ENCODE data around the gene SLC48A1.
A peak's percentile ranks its signal among the peaks of the same experiment; 100 is the strongest.

Gene SLC48A1

DNA sequence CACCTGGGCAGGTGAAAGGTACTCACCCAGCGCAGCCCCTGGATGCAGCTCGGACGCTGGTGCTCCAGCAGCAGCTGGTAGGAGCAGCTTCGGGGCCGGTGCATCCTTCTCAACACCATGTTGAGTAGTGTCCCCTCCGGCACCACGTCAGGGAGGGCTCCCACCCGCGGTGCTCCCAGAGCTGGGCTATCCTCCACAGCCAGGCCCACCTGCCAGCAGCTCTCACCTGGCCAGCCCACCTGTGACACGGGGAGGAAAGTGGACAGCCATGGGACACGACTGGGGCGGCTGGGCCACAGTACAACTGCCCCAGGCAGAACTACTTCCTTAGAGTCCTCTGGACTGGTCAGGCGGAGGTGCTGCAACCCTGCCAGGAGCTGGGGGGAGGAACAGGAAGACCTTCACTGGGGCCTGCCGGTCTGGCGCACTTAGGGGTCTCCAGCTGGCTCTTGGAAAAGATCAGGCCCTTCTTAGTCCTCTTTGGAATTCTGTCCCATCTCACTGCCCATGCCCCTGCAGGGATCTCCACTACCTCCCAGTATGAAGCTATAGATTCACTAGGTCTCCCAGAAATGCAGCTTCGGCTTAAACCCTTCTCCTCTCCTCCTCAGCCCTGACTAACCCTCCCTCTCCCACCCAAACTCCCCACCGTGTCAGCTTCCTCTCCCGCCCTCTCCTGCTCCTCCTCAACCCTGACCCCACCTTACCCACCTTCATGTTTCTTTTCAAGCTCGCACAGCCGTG, 15.0 kb upstream of the SLC48A1 start:
- DNase-seq (ENCODE audit: low read depth, low spot score): no peak
- ChIA-PET CTCF (interaction anchor here (0.6 to 14.3 kb wide), 12 partner anchors 15 to 165 kb away, joined by 3 to 349 read pairs (median 6); partner anchors contain the start of genes ENDOU and SLC48A1), POLR2A (interaction anchor here (0.6 to 1.5 kb wide), 7 partner anchors 10 to 23 kb away, joined by 3 to 5 read pairs (median 4); no protein-coding TSS in a partner anchor)
- TF ChIP-seq, protein P1, sequence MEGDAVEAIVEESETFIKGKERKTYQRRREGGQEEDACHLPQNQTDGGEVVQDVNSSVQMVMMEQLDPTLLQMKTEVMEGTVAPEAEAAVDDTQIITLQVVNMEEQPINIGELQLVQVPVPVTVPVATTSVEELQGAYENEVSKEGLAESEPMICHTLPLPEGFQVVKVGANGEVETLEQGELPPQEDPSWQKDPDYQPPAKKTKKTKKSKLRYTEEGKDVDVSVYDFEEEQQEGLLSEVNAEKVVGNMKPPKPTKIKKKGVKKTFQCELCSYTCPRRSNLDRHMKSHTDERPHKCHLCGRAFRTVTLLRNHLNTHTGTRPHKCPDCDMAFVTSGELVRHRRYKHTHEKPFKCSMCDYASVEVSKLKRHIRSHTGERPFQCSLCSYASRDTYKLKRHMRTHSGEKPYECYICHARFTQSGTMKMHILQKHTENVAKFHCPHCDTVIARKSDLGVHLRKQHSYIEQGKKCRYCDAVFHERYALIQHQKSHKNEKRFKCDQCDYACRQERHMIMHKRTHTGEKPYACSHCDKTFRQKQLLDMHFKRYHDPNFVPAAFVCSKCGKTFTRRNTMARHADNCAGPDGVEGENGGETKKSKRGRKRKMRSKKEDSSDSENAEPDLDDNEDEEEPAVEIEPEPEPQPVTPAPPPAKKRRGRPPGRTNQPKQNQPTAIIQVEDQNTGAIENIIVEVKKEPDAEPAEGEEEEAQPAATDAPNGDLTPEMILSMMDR (IDR thresholded peaks at IDR 0.05; ENCODE audit: insufficient read depth, low read length, missing control alignments): no peak
- peak overlapping the region; percentile 68 for H3K4me3 ChIP-seq (ENCODE audit: low read depth, low read length)

DNA sequence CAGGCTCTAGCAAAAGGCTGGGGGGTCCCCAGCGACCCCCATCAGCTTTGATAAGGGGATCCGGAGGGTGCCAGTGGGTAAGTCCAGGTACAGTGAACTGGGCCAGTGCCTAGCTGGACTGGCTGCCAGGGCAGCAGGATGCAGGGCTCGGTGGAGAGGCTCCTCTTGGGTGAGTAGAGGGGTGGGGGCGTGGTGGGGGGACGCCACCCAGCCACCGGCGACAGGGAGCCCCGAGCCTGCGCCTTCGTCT, 14.5 kb upstream of the SLC48A1 start:
- POLR2A ChIA-PET: interaction anchor here (0.7 to 1.5 kb wide), 6 partner anchors 9 to 19 kb away, joined by 3 to 5 read pairs (median 4); no protein-coding TSS in a partner anchor
- no peak for DNase-seq (ENCODE audit: low read depth, low spot score)
- CTCF ChIA-PET: interaction anchor here (0.6 to 14.3 kb wide), 12 partner anchors 15 to 166 kb away, joined by 3 to 349 read pairs (median 6); partner anchors contain the start of genes ENDOU and SLC48A1
- TF ChIP-seq, protein P1 (IDR thresholded peaks at IDR 0.05; ENCODE audit: insufficient read depth, low read length, missing control alignments): no peak
- H3K4me3 ChIP-seq (ENCODE audit: low read depth, low read length): peak overlapping the region; percentile 68

DNA sequence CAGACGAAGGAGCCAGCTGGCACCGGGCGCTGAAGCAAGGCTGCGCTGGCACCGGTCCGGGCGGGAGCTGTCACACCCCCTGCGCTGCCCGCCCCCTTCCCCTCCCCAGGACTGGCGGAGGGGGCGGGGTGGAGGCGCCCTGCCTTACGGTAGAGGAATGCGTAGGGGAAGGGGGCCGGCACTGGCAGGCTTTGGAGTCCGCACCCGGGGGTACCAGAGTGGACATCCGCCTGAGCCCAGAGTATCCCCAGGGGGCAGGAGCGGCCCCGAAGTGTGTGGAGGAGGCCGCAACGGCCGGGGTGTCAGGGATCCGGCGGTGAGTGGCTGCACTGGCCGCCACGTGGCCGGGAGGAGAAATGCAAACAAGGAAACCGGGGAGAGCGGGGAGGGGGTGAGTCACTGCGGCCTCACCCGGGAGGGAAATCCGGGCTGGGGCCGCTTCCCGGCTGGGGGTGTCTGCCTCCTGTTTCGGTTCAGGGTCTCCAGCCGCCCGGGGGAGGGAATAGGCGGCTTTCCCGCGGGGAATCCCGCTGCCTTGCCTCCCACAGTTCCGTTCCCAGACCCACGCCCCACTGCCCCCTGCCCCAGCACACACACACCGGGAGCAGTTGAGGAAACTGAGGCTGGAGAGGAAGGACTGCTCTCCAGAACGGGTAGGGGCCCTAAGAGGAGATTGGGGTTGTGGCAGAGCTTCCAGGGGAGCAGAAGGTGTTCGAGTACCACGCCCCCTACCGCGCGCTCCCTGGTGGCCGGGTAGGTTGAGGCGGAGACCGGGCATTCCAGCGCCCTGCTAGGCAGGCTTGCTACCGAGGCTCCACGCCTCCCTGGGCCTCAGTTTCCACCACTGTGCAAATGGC, 14.0 kb upstream of the SLC48A1 start, which contains the start of gene RAPGEF3:
Gene RAPGEF3, minus strand, starts transcription at position 47 of the 857 bp plus-strand sequence. CDS start 324 bp downstream, outside the sequence.
- CTCF ChIA-PET: interaction anchor here (0.6 to 14.3 kb wide), 13 partner anchors 15 to 166 kb away, joined by 3 to 349 read pairs (median 6); partner anchors contain the start of genes ENDOU and SLC48A1
- TF ChIP-seq, protein P1 (IDR thresholded peaks at IDR 0.05; ENCODE audit: insufficient read depth, low read length, missing control alignments): peak; percentile 71
- POLR2A ChIA-PET: interaction anchor here (0.9 to 1.5 kb wide), 5 partner anchors 9 to 18 kb away, joined by 3 to 5 read pairs (median 3); no protein-coding TSS in a partner anchor
- H3K4me3 ChIP-seq (ENCODE audit: low read depth, low read length): peak within 1 kb of the TSS; percentile 68
- no peak for DNase-seq (ENCODE audit: low read depth, low spot score)

DNA sequence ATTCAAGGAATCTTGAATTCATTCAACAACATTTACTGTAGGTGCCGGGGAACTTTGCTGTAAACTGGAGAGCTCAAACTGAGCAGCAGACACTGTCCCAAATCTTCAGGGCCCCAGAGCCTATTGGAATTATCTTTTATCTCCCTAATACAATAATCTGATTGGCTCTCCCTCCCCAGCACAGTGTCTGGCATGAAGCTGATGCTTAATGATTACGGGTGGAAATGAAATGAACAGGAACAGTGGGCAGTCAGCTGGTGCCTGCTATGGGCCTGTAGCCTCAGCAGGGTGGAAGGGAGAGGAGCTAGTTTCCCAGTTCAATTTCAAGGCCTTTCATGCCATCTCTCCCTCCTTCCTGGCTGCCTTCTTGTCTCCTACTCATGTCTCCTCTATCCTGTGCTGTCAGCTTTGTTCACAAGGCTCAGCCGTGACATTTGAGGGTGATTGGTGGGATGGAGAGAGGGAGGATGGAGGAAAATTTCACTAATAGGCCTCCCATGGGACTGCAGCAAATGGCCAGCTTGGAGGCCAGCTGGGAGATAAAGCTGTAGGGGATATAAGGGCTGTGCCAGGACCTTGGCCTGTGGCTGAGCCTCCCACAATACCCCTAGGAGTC, 10.1 kb upstream of the SLC48A1 start:
- CTCF ChIA-PET: interaction anchor here (1.2 to 14.3 kb wide), 8 partner anchors 8 to 75 kb away, joined by 3 to 349 read pairs (median 14); partner anchors contain the start of genes ENDOU and SLC48A1
- TF ChIP-seq, protein P1 (IDR thresholded peaks at IDR 0.05; ENCODE audit: insufficient read depth, low read length, missing control alignments): no peak

DNA sequence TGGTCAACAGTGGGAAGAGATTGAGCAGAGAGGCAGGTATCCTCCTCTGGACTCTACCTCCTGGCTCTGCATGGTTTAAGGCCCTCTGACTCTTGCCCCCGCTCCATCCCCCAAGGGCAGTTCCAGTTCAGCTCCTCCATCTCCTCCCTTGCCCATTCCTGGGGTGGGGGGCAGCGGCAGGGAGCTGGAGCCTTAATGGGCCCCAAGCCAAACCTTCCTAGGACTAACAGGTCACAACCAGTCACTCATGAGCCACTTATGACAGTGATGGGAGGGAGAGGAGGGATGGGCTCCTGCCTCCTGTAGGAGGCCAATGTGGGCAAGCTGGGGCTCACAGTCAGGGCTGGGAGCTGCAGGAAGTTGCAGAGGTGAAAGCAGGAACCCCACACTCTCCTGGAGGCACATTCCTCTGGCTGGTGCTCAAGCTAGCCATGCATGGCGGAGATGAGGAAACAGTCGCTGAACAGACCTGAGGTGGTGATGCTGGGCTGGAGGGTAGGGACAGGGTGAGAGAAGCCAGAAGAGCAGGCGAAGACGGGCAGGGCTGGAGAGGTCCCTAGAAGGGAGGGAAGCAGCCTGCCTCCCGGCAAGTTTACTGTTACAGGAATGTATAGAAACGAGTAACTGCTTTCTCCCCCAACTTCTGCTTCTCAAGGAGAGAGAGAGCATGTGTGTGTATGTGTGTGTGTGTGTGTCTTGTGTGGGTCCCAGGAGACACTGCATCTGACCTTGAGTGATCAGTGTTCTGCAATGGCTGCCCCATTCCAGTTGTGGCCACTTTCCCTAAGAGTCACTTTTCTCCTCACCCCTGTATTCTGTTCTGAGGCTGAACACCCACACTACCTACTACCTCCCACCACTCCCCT, 9.3 kb upstream of the SLC48A1 start:
- DNase-seq (ENCODE audit: low read depth, low spot score): no peak
- POLR2A ChIA-PET: no interaction called here
- CTCF ChIA-PET: interaction anchor here (1.2 to 14.3 kb wide), 8 partner anchors 9 to 74 kb away, joined by 3 to 349 read pairs (median 14); partner anchors contain the start of genes ENDOU and SLC48A1
- no peak overlapping the region for H3K4me3 ChIP-seq (ENCODE audit: low read depth, low read length)
- TF ChIP-seq, protein P1 (IDR thresholded peaks at IDR 0.05; ENCODE audit: insufficient read depth, low read length, missing control alignments): no peak

More for the DNA sequence above, 10.1 kb upstream of the SLC48A1 start:
- H3K4me3 ChIP-seq (ENCODE audit: low read depth, low read length): no peak overlapping the region
- DNase-seq (ENCODE audit: low read depth, low spot score): no peak
- POLR2A ChIA-PET: no interaction called here

All from AG04449 (cell line).